ENCODE measurements around the gene CABP1. TPM values are rescaled to one million over a fixed set of nuclear protein-coding genes. Genes with fewer than 3 reads are reported as not detected.
"Not testable (repeated sequence)": the region's sequence is repeated elsewhere in the genome, so short reads cannot be mapped to it uniquely, and the experiment has no call there.

Gene CABP1
- under 1 TPM in 1 of 2 donors, not detected in 1; 0.24 TPM for total RNA-seq

GRCh38 chr12:120639771-120640721 lies at the start of gene CABP1:
Gene CABP1, plus strand, starts transcription at chr12:120640626. Its CDS starts 60 bp downstream, at chr12:120640686.
- DNase-seq (ENCODE audit: low spot score): no peak

GRCh38 chr12:120590741-120591407 lies 49.6 kb upstream of the CABP1 start:
- ATAC-seq (no peak), DNase-seq (ENCODE audit: low spot score) (no peak)
- no peaks in the 10 kb centered on the region for H3K36me3 Mint-ChIP-seq
- H3K27ac Mint-ChIP-seq: peak overlapping the region in 1 of 2 donors; percentile 10
- H3K4me1 Mint-ChIP-seq (ENCODE audit: low read depth in 2 of 2): no peaks in the 10 kb centered on the region
- peaks cover 0 to 5% of the 10 kb centered on the region in 2 donors for H3K27me3 Mint-ChIP-seq
- H3K4me3 Mint-ChIP-seq: no peak overlapping the region
- H3K9me3 Mint-ChIP-seq: no peaks in the 10 kb centered on the region

More at GRCh38 chr12:120639771-120640721, at the start of gene CABP1:
- peak; percentile 85 to 91 for ATAC-seq
- no peak within 1 kb of the TSS for H3K27ac Mint-ChIP-seq
- peaks cover 6% of the 10 kb centered on the region in 2 donors for H3K4me1 Mint-ChIP-seq (ENCODE audit: low read depth in 2 of 2)
- peaks cover 32 to 42% of the 10 kb centered on the region in 2 donors for H3K27me3 Mint-ChIP-seq
- H3K9me3 Mint-ChIP-seq: no peaks in the 10 kb centered on the region
- H3K36me3 Mint-ChIP-seq: no peaks in the 10 kb centered on the region
- peak within 1 kb of the TSS; percentile 73 for H3K4me3 Mint-ChIP-seq

- peaks cover 0 to 5% of the 10 kb centered on the region in 2 donors for H3K27me3 Mint-ChIP-seq
- ATAC-seq (no peak), DNase-seq (ENCODE audit: low spot score) (no peak)
- H3K27ac Mint-ChIP-seq: no peak overlapping the region
- H3K4me1 Mint-ChIP-seq (ENCODE audit: low read depth in 2 of 2): no peaks in the 10 kb centered on the region
- no peak overlapping the region for H3K4me3 Mint-ChIP-seq
- H3K9me3 Mint-ChIP-seq: no peaks in the 10 kb centered on the region
- no peaks in the 10 kb centered on the region for H3K36me3 Mint-ChIP-seq
Measured at GRCh38 chr12:120592121-120593049, 48.0 kb upstream of the CABP1 start.

- ATAC-seq: no peak
- H3K4me3 Mint-ChIP-seq: no peak overlapping the region
- H3K4me1 Mint-ChIP-seq (ENCODE audit: low read depth in 2 of 2): no peaks in the 10 kb centered on the region
Measured at GRCh38 chr12:120596901-120597300, 43.5 kb upstream of the CABP1 start.

GRCh38 chr12:120597861-120598260 lies 42.6 kb upstream of the CABP1 start:
- peaks cover 11 to 16% of the 10 kb centered on the region in 2 donors for H3K27me3 Mint-ChIP-seq
- no peaks in the 10 kb centered on the region for H3K4me1 Mint-ChIP-seq (ENCODE audit: low read depth in 2 of 2)
- no peak overlapping the region for H3K4me3 Mint-ChIP-seq
- H3K9me3 Mint-ChIP-seq: no peaks in the 10 kb centered on the region
- H3K27ac Mint-ChIP-seq: no peak overlapping the region
- no peak for ATAC-seq
- no peaks in the 10 kb centered on the region for H3K36me3 Mint-ChIP-seq
- DNase-seq (ENCODE audit: low spot score): no peak

More at GRCh38 chr12:120596901-120597300, 43.5 kb upstream of the CABP1 start:
- Mint-ChIP-seq H3K27me3 (peaks cover 9 to 16% of the 10 kb centered on the region in 2 donors), H3K27ac (no peak overlapping the region), H3K9me3 (no peaks in the 10 kb centered on the region), H3K36me3 (no peaks in the 10 kb centered on the region)
- DNase-seq (ENCODE audit: low spot score): no peak

GRCh38 chr12:120598674-120599463 lies 41.6 kb upstream of the CABP1 start:
- Mint-ChIP-seq H3K9me3 (no peaks in the 10 kb centered on the region), H3K4me3 (no peak overlapping the region), H3K36me3 (no peaks in the 10 kb centered on the region), H3K4me1 (ENCODE audit: low read depth in 2 of 2) (no peaks in the 10 kb centered on the region), H3K27me3 (peaks cover 11 to 16% of the 10 kb centered on the region in 2 donors), H3K27ac (no peak overlapping the region)
- DNase-seq (ENCODE audit: low spot score) (no peak), ATAC-seq (peak; percentile 28 to 52)

GRCh38 chr12:120599672-120600552 lies 40.5 kb upstream of the CABP1 start:
- Mint-ChIP-seq H3K4me3 (no peak overlapping the region), H3K36me3 (no peaks in the 10 kb centered on the region), H3K27ac (no peak overlapping the region), H3K4me1 (ENCODE audit: low read depth in 2 of 2) (no peaks in the 10 kb centered on the region), H3K27me3 (peaks cover 11 to 16% of the 10 kb centered on the region in 2 donors), H3K9me3 (no peaks in the 10 kb centered on the region)
- DNase-seq (ENCODE audit: low spot score) (no peak), ATAC-seq (no peak)

- ATAC-seq; H3K4me3 Mint-ChIP-seq; H3K9me3 Mint-ChIP-seq; H3K4me1 Mint-ChIP-seq (ENCODE audit: low read depth in 2 of 2); DNase-seq (ENCODE audit: low spot score); H3K27ac Mint-ChIP-seq; H3K36me3 Mint-ChIP-seq: not testable (repeated sequence)
- peaks cover 11% of the 10 kb centered on the region in 2 donors for H3K27me3 Mint-ChIP-seq
Measured at GRCh38 chr12:120602416-120602815, 38.0 kb upstream of the CABP1 start.

- no peaks in the 10 kb centered on the region for H3K4me1 Mint-ChIP-seq (ENCODE audit: low read depth in 2 of 2)
- ATAC-seq (no peak), DNase-seq (ENCODE audit: low spot score) (no peak)
- no peak overlapping the region for H3K4me3 Mint-ChIP-seq
- H3K9me3 Mint-ChIP-seq: no peaks in the 10 kb centered on the region
- H3K27ac Mint-ChIP-seq: no peak overlapping the region
- H3K36me3 Mint-ChIP-seq: no peaks in the 10 kb centered on the region
- no peaks in the 10 kb centered on the region for H3K27me3 Mint-ChIP-seq
Measured at GRCh38 chr12:120610560-120610959, 29.9 kb upstream of the CABP1 start.

- H3K36me3 Mint-ChIP-seq; H3K9me3 Mint-ChIP-seq; H3K27me3 Mint-ChIP-seq; H3K4me3 Mint-ChIP-seq; H3K4me1 Mint-ChIP-seq (ENCODE audit: low read depth in 2 of 2); DNase-seq (ENCODE audit: low spot score); ATAC-seq; H3K27ac Mint-ChIP-seq: not testable (repeated sequence)
Measured at GRCh38 chr12:120611534-120611933, 28.9 kb upstream of the CABP1 start.

- no peak overlapping the region for H3K4me3 Mint-ChIP-seq
- H3K9me3 Mint-ChIP-seq: no peaks in the 10 kb centered on the region
- no peak overlapping the region for H3K27ac Mint-ChIP-seq
- H3K4me1 Mint-ChIP-seq (ENCODE audit: low read depth in 2 of 2): no peaks in the 10 kb centered on the region
- ATAC-seq: no peak
- H3K27me3 Mint-ChIP-seq: peaks cover 12 to 16% of the 10 kb centered on the region in 2 donors
- DNase-seq (ENCODE audit: low spot score): no peak
- no peaks in the 10 kb centered on the region for H3K36me3 Mint-ChIP-seq
Measured at GRCh38 chr12:120614848-120615247, 25.6 kb upstream of the CABP1 start.

GRCh38 chr12:120617193-120617592 lies 23.2 kb upstream of the CABP1 start:
- H3K9me3 Mint-ChIP-seq; H3K4me3 Mint-ChIP-seq; H3K27ac Mint-ChIP-seq; ATAC-seq; DNase-seq (ENCODE audit: low spot score); H3K4me1 Mint-ChIP-seq (ENCODE audit: low read depth in 2 of 2); H3K36me3 Mint-ChIP-seq: not testable (repeated sequence)
- peaks cover 24% of the 10 kb centered on the region in 2 donors for H3K27me3 Mint-ChIP-seq

Data from natural killer cell treated with Interleukin-12 subunit alpha and Interleukin-12 subunit beta and Interleukin-15 and Interleukin-18, amount 100 ng/mL, for 72 hours (primary cell).